CD4-positive, alpha-beta T cell treated with Interleukin-6 at 100 ng/mL for 8 hours (primary cell): ENCODE data around the gene SDK1.

Experiments
- DNase-seq: peaks from one replicate; pipeline ENCODE4 v3.0.0-alpha.2; 2020; ENCODE audit warnings: mixed read lengths, low spot score

Gene SDK1

GRCh38 chr7:4137552-4137951, 836.5 kb downstream of the SDK1 start:
- no peak for DNase-seq

GRCh38 chr7:4138866-4139265, 837.8 kb downstream of the SDK1 start:
- DNase-seq, result no peak

GRCh38 chr7:4139656-4140625, 838.9 kb downstream of the SDK1 start:
- no peak for DNase-seq

GRCh38 chr7:4140933-4141332, 839.9 kb downstream of the SDK1 start:
- no peak for DNase-seq

- DNase-seq, result no peak
Observed at GRCh38 chr7:4143006-4143405, 842.0 kb downstream of the SDK1 start.

- no peak for DNase-seq
Observed at GRCh38 chr7:4143511-4144171, 842.6 kb downstream of the SDK1 start.

- no peak for DNase-seq
Observed at GRCh38 chr7:4144172-4144701, 843.2 kb downstream of the SDK1 start.

GRCh38 chr7:4144811-4145510, 843.9 kb downstream of the SDK1 start:
- no peak for DNase-seq

- no peak for DNase-seq
Observed at GRCh38 chr7:4145576-4145975, 844.5 kb downstream of the SDK1 start.

- no peak for DNase-seq
Observed at GRCh38 chr7:4147926-4148620, 847.0 kb downstream of the SDK1 start.

GRCh38 chr7:4149236-4149635, 848.2 kb downstream of the SDK1 start:
- no peak for DNase-seq

- no peak for DNase-seq
Observed at GRCh38 chr7:4149645-4150044, 848.6 kb downstream of the SDK1 start.

- no peak for DNase-seq
Observed at GRCh38 chr7:4150731-4151130, 849.7 kb downstream of the SDK1 start.

- DNase-seq, result no peak
Observed at GRCh38 chr7:4151524-4151923, 850.5 kb downstream of the SDK1 start.

GRCh38 chr7:4151926-4152549, 851.0 kb downstream of the SDK1 start:
- no peak for DNase-seq

- no peak for DNase-seq
Observed at GRCh38 chr7:4154882-4155535, 854.0 kb downstream of the SDK1 start.

GRCh38 chr7:4156190-4156589, 855.1 kb downstream of the SDK1 start:
- no peak for DNase-seq

- no peak for DNase-seq
Observed at GRCh38 chr7:4157651-4158050, 856.6 kb downstream of the SDK1 start.

GRCh38 chr7:4158441-4159153, 857.5 kb downstream of the SDK1 start:
- DNase-seq, result no peak

- DNase-seq, result no peak
Observed at GRCh38 chr7:4159154-4159501, 858.1 kb downstream of the SDK1 start.
